ENCODE measurements around the gene GRAMD2B.
"Not testable (repeated sequence)": the region's sequence is repeated elsewhere in the genome, so short reads cannot be mapped to it uniquely, and the experiment has no call there.

Gene GRAMD2B

DNA sequence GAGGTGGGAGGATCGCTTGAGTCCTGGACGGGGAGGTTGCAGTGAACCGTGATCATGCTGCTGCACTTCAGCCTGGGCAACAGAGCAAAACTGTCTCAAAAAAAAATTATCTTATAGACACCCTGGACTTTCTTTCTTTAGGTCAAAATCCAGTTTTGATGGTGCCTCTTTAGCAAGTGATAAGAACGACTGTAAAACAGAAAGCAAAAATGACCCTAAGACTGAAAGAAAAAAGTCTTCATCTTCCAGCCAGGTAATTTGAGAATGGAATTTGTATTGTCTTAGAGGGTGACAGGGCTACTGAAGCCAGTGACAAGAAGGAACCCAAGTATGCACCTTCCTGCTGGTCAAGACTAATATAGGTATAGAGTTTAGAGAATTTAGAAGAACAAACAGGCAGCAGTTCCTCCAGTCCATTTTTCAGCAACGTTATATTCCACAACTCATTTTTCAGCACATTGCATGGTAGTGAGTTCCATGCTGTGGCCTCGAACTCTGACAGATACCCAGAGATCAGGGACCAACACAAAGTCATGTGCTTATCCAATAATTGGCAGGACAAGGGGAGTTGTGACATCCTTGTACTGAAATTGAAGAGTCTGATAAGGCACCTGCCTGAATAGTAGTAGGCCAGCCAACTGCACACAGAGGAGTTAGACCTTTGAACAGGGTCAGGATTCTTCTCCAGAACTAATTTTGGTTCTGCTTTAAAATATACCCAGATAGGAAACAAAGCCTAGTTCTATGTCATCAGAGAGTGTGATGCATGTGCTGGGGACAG is 46.5 kb downstream of the GRAMD2B start:
- H3K9me3 ChIP-seq (ENCODE audit: control insufficient read depth, insufficient read depth, low read length) = no peaks in the 10 kb centered on the region
- no peak overlapping the region for H3K4me3 ChIP-seq (ENCODE audit: low read depth, low read length)
- peaks cover 5% of the 10 kb centered on the region for H3K36me3 ChIP-seq (ENCODE audit: control insufficient read depth, insufficient read depth, low read length)
- H3K4me1 ChIP-seq (ENCODE audit: control insufficient read depth, insufficient read depth, low read length) = peaks cover 5% of the 10 kb centered on the region
- H3K27me3 ChIP-seq (ENCODE audit: control insufficient read depth, insufficient read depth, low read length) = peaks cover 17% of the 10 kb centered on the region
- H3K9ac ChIP-seq (ENCODE audit: low read depth, low read length) = no peak overlapping the region

DNA sequence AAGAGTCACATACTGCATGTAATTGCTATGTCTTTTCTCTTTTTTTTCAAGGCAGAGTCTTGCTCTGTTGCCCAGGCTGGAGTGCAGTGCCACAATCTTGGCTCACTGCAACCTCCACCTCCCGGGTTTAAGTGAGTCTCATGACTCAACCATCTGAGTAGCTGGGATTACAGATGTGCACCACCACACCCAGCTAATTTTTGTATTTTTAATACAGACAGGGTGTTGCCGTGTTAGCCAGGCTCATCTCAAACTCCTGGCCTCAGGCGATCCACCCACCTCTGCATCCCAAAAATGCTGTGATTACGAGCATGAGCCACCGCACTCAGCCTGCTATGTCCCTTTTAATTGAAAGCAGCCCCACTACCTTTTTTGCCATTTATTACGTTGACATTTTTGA is 47.3 kb downstream of the GRAMD2B start:
- H3K9me3 ChIP-seq (ENCODE audit: control insufficient read depth, insufficient read depth, low read length); H3K9ac ChIP-seq (ENCODE audit: low read depth, low read length); H3K27me3 ChIP-seq (ENCODE audit: control insufficient read depth, insufficient read depth, low read length); H3K36me3 ChIP-seq (ENCODE audit: control insufficient read depth, insufficient read depth, low read length); H3K4me1 ChIP-seq (ENCODE audit: control insufficient read depth, insufficient read depth, low read length); H3K4me3 ChIP-seq (ENCODE audit: low read depth, low read length): not testable (repeated sequence)

DNA sequence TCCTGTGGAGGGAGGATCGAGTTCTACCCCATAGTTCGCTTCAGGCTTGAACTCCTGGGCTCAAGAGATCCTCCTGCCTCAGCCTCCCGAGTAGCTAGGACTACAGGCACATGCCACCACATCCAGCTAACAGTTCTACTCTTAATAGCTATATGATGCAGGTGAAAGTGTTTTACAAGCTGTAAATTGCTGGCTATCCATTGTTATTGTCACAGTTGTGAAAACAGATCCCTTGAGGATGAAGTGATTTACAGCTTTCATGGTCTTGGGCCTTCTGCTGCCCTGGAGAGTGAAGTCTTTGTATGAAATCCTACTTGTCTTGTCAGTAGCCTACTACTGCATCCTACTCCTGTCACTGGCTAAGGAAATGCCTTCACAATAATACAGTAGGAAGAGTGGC is 48.0 kb downstream of the GRAMD2B start:
- H3K27me3 ChIP-seq (ENCODE audit: control insufficient read depth, insufficient read depth, low read length) = peaks cover 3% of the 10 kb centered on the region
- H3K9me3 ChIP-seq (ENCODE audit: control insufficient read depth, insufficient read depth, low read length) = no peaks in the 10 kb centered on the region
- H3K4me3 ChIP-seq (ENCODE audit: low read depth, low read length) = no peak overlapping the region
- peaks cover 5% of the 10 kb centered on the region for H3K4me1 ChIP-seq (ENCODE audit: control insufficient read depth, insufficient read depth, low read length)
- no peak overlapping the region for H3K9ac ChIP-seq (ENCODE audit: low read depth, low read length)
- H3K36me3 ChIP-seq (ENCODE audit: control insufficient read depth, insufficient read depth, low read length) = peaks cover 7% of the 10 kb centered on the region

DNA sequence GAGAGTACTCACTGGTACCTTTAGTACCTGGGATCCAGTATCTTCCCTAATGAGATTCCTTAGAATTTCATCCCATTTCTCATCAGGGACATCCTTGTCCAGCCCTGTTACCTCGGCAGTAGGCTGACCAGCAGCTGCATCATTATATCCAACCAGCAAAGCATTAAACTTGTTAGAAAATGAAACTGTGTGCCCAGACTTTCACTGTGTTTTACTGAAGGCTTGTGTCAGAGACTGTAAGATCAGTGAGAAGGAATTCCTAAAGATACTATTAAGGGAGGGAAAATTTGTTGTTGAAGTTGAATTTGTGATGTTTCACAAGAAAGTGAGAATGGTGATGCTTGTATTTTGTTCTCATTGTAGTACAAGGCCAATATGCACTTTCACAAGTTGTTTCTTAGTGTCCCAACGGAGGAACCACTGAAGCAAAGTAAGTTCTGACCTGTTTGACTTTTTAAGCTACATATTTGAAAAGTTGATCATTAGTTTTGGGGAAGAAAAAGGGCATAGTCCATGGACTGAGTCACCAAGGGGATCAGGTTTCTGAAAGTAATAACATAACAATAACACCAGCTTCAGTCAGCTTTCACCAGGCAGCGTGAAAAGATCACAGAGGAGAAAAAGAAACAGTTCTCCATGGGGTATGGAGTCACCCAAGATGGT is 48.8 kb downstream of the GRAMD2B start:
- no peaks in the 10 kb centered on the region for H3K27me3 ChIP-seq (ENCODE audit: control insufficient read depth, insufficient read depth, low read length)
- H3K4me1 ChIP-seq (ENCODE audit: control insufficient read depth, insufficient read depth, low read length) = peaks cover 5% of the 10 kb centered on the region
- no peak overlapping the region for H3K4me3 ChIP-seq (ENCODE audit: low read depth, low read length)
- H3K9me3 ChIP-seq (ENCODE audit: control insufficient read depth, insufficient read depth, low read length) = no peaks in the 10 kb centered on the region
- H3K36me3 ChIP-seq (ENCODE audit: control insufficient read depth, insufficient read depth, low read length) = peaks cover 7% of the 10 kb centered on the region
- no peak overlapping the region for H3K9ac ChIP-seq (ENCODE audit: low read depth, low read length)

DNA sequence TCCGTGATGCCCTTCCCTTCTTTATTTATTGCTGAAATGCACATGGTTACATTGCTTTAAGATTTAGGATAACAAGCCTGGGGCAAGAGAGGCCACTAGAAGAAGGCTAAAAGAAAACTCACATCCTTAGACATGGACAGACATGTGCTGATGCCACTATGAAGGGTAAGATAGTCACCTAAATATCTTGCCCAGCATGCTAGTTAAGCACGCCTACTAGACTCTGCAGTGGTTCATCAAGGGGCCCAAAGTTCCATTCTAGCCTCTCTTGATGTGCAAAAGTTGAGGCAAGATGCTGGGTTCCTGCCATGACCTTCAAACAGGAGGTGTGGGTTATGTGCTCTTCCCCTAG is 49.3 kb downstream of the GRAMD2B start:
- Histone ChIP-seq H3K4me3 (ENCODE audit: low read depth, low read length) (no peak overlapping the region), H3K9ac (ENCODE audit: low read depth, low read length) (no peak overlapping the region)

DNA sequence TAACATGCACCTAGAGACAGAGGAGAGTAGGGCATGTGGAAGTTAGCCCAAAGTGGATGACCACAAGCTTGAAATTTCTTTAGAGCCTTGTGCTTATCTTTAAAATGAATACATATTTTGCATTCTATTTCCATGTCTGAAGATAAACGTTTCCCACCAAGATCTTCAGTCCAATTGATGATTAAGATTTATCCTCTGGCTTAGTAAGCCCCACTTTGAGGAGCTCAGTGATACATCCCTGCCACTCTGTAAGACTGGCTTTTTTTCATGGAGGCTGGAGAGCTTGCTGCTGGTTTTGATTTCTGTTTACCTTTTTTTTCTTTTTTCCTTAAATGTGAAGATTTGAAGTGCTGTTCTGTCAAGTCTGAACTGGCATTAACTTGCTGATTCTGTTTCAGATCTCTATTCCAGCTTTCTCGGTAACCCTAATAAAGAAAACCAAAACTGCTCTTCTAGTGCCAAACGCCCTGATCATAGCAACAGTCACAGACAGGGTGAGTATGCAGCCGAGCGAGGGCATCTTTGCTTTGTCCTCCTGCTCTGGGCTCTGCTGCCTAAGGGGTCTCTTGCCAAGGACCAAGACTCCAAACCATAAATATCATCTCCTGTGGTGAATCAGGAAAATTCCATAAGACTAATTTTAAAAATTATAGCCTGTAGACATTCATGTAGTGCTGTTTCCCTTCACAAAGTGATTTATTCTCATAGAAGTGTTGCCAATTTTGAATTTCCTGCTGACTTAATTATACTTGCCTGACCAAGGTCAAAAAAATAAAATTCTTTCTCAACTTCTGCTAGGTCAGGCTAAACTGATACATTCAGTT is 54.3 kb downstream of the GRAMD2B start:
- H3K9ac ChIP-seq (ENCODE audit: low read depth, low read length) = no peak overlapping the region
- H3K27me3 ChIP-seq (ENCODE audit: control insufficient read depth, insufficient read depth, low read length) = no peaks in the 10 kb centered on the region
- no peak overlapping the region for H3K4me3 ChIP-seq (ENCODE audit: low read depth, low read length)
- no peaks in the 10 kb centered on the region for H3K9me3 ChIP-seq (ENCODE audit: control insufficient read depth, insufficient read depth, low read length)
- H3K36me3 ChIP-seq (ENCODE audit: control insufficient read depth, insufficient read depth, low read length) = peaks cover 7% of the 10 kb centered on the region
- H3K4me1 ChIP-seq (ENCODE audit: control insufficient read depth, insufficient read depth, low read length) = peaks cover under 1% of the 10 kb centered on the region

More for the DNA sequence above, 49.3 kb downstream of the GRAMD2B start:
- H3K36me3 ChIP-seq (ENCODE audit: control insufficient read depth, insufficient read depth, low read length) = peaks cover 7% of the 10 kb centered on the region
- H3K4me1 ChIP-seq (ENCODE audit: control insufficient read depth, insufficient read depth, low read length) = peaks cover 5% of the 10 kb centered on the region
- H3K27me3 ChIP-seq (ENCODE audit: control insufficient read depth, insufficient read depth, low read length) = no peaks in the 10 kb centered on the region
- no peaks in the 10 kb centered on the region for H3K9me3 ChIP-seq (ENCODE audit: control insufficient read depth, insufficient read depth, low read length)

DNA sequence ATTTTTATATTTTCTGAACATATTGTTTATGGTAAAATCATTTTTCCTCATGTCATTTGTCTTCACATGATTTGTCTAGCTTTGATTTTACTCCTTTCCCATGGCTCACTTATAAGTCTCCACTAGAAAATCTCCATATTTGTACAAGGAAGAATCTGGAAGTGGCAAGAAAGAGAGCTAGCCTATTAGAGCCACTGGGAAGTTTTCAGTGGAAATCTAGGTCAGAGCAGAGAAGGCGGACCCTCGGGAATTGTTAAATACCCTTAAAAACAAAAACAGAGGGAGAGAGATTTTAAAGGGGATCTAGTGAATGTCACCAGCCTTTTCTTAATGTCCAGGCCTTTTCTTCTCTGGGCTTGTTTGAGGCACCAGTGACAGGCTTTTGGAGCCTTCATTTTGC is 56.6 kb downstream of the GRAMD2B start:
- Histone ChIP-seq H3K36me3 (ENCODE audit: control insufficient read depth, insufficient read depth, low read length) (peaks cover 4% of the 10 kb centered on the region), H3K9me3 (ENCODE audit: control insufficient read depth, insufficient read depth, low read length) (no peaks in the 10 kb centered on the region), H3K9ac (ENCODE audit: low read depth, low read length) (no peak overlapping the region), H3K4me1 (ENCODE audit: control insufficient read depth, insufficient read depth, low read length) (no peaks in the 10 kb centered on the region), H3K4me3 (ENCODE audit: low read depth, low read length) (no peak overlapping the region), H3K27me3 (ENCODE audit: control insufficient read depth, insufficient read depth, low read length) (no peaks in the 10 kb centered on the region)

DNA sequence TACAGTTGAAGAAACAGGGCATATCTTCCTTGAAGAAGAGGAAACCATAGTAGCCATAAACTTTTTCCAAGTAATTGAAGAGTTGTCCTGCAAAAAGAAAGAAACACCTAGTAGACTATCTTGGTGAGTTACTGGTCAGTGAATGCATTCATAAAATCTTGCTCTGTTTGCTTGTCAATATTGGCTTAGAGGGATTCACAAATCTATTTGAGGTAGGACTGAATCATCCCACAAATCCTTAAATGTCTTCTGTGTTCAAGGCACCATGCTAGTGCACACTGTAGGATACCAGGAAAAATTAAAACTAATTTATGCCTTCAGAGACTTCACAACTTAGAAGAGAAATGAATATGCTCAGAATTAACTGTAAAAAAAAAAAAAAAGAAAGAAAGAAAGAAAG is 57.6 kb downstream of the GRAMD2B start:
- H3K9me3 ChIP-seq (ENCODE audit: control insufficient read depth, insufficient read depth, low read length) = no peaks in the 10 kb centered on the region
- H3K36me3 ChIP-seq (ENCODE audit: control insufficient read depth, insufficient read depth, low read length) = peaks cover 2% of the 10 kb centered on the region
- H3K4me3 ChIP-seq (ENCODE audit: low read depth, low read length) = no peak overlapping the region
- H3K9ac ChIP-seq (ENCODE audit: low read depth, low read length) = no peak overlapping the region
- H3K4me1 ChIP-seq (ENCODE audit: control insufficient read depth, insufficient read depth, low read length) = no peaks in the 10 kb centered on the region
- no peaks in the 10 kb centered on the region for H3K27me3 ChIP-seq (ENCODE audit: control insufficient read depth, insufficient read depth, low read length)

DNA sequence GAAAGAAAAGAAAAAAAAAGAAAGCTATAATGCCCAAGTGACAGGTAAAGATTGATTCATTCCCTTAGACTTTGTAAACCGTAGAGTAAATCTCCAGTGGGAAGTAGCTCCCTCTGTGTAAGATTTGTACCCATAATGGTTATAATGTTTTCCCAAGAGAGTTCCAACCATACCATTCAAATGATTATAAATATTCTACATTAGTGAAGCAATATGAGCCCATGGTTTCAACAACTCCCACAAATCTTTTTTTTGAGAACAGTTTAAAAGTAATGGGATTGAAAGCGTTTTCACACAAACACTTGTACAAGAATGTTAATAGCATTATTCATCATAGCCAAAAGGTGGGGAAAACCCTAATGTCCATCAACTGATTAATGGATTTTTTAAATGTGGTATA is 58.0 kb downstream of the GRAMD2B start:
- H3K27me3 ChIP-seq (ENCODE audit: control insufficient read depth, insufficient read depth, low read length) = no peaks in the 10 kb centered on the region
- H3K4me1 ChIP-seq (ENCODE audit: control insufficient read depth, insufficient read depth, low read length) = no peaks in the 10 kb centered on the region
- no peak overlapping the region for H3K4me3 ChIP-seq (ENCODE audit: low read depth, low read length)
- H3K9me3 ChIP-seq (ENCODE audit: control insufficient read depth, insufficient read depth, low read length) = no peaks in the 10 kb centered on the region
- peaks cover 2% of the 10 kb centered on the region for H3K36me3 ChIP-seq (ENCODE audit: control insufficient read depth, insufficient read depth, low read length)
- H3K9ac ChIP-seq (ENCODE audit: low read depth, low read length) = no peak overlapping the region

DNA sequence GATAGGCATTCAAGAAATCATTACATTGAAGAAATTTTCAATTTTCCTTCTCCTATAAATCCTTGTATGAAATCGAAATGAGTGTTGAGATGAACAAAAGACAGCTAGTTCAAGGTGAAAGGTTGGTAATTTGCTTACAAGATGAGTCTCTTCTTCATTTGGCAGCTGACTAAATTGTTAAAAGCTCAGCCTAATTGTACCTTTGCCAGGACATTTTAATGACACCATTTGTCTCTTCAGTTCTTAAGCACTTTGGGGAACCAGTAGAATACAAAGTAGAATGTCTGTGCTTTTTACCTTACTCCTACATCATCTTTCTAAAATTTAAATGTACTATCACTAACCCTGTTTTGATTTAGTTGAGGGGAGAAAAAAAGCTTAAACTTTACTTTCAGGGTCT is 59.4 kb downstream of the GRAMD2B start:
- H3K9me3 ChIP-seq (ENCODE audit: control insufficient read depth, insufficient read depth, low read length) = no peaks in the 10 kb centered on the region
- no peaks in the 10 kb centered on the region for H3K27me3 ChIP-seq (ENCODE audit: control insufficient read depth, insufficient read depth, low read length)
- H3K36me3 ChIP-seq (ENCODE audit: control insufficient read depth, insufficient read depth, low read length) = peaks cover 10% of the 10 kb centered on the region
- no peak overlapping the region for H3K9ac ChIP-seq (ENCODE audit: low read depth, low read length)
- no peak overlapping the region for H3K4me3 ChIP-seq (ENCODE audit: low read depth, low read length)
- no peaks in the 10 kb centered on the region for H3K4me1 ChIP-seq (ENCODE audit: control insufficient read depth, insufficient read depth, low read length)

DNA sequence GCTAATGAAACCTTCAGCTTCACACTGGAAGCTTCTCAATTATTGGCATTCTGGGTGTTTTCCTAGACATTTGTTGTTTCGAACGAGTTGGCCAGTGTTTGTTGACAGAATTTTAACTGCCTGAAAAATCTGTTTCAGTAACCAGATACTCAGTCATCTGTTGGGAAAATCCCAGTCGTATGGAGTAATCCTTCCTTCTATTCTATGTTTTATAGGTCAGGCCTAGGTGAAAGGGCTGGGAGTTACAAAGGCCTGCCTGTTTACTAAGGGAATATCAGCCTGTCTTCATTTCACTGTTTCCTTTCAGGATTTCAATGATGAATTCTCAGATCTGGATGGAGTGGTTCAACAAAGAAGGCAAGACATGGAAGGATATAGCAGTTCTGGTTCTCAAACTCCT is 59.9 kb downstream of the GRAMD2B start:
- H3K4me1 ChIP-seq (ENCODE audit: control insufficient read depth, insufficient read depth, low read length) = no peaks in the 10 kb centered on the region
- no peak overlapping the region for H3K4me3 ChIP-seq (ENCODE audit: low read depth, low read length)
- no peaks in the 10 kb centered on the region for H3K27me3 ChIP-seq (ENCODE audit: control insufficient read depth, insufficient read depth, low read length)
- H3K9ac ChIP-seq (ENCODE audit: low read depth, low read length) = no peak overlapping the region
- H3K9me3 ChIP-seq (ENCODE audit: control insufficient read depth, insufficient read depth, low read length) = no peaks in the 10 kb centered on the region
- peaks cover 10% of the 10 kb centered on the region for H3K36me3 ChIP-seq (ENCODE audit: control insufficient read depth, insufficient read depth, low read length)

Data from iPS-15b (cell line).